Osteocyte (in vitro differentiated cells): ENCODE results near the gene BLTP3B. TPM values are rescaled to one million over a fixed set of nuclear protein-coding genes. Genes with fewer than 3 reads are reported as not detected.

ENCODE experiments used
- DNase-seq: peaks from one replicate; pipeline ENCODE4 v3.0.0; 2021; ENCODE audit warnings: mixed read lengths; ENCODE audit not compliant: unreplicated experiment; ENCODE audit errors: extremely low spot score
- H3K27ac Mint-ChIP-seq: one replicate; pipeline ENCODE4 v1.8.0; 2021; ENCODE audit warnings: mild to moderate bottlenecking, mixed read lengths; ENCODE audit not compliant: unreplicated experiment
- H3K27me3 Mint-ChIP-seq: one replicate; pipeline ENCODE4 v1.8.0; 2021; ENCODE audit warnings: mixed read lengths; ENCODE audit not compliant: unreplicated experiment
- H3K36me3 Mint-ChIP-seq: one replicate; pipeline ENCODE4 v1.8.0; 2021; ENCODE audit warnings: mixed read lengths; ENCODE audit not compliant: unreplicated experiment
- H3K4me1 Mint-ChIP-seq: one replicate; pipeline ENCODE4 v1.8.0; 2021; ENCODE audit warnings: mixed read lengths; ENCODE audit not compliant: unreplicated experiment
- H3K4me3 Mint-ChIP-seq: one replicate; pipeline ENCODE4 v1.8.0; 2021; ENCODE audit warnings: mild to moderate bottlenecking, moderate library complexity, mixed read lengths; ENCODE audit not compliant: unreplicated experiment
- H3K9me3 Mint-ChIP-seq: one replicate; pipeline ENCODE4 v1.8.0; 2021; ENCODE audit warnings: mixed read lengths; ENCODE audit not compliant: unreplicated experiment
- total RNA-seq: library from RNA; stranded (reverse); gene quantifications from 2 replicates; pipeline ENCODE4 v1.2.1, GENCODE V29; 2021
- TF ChIP-seq, protein P1 (sequence below): fragments of 200-600 bp; sonication (generic); IDR thresholded peaks from 2 replicates; pipeline ENCODE4 v1.5.0; 2021; ENCODE audit warnings: antibody characterized with exemption, mild to moderate bottlenecking, moderate library complexity

Gene BLTP3B
- total RNA-seq, 1 donor from 2014 or later, result 16.2 TPM

DNA sequence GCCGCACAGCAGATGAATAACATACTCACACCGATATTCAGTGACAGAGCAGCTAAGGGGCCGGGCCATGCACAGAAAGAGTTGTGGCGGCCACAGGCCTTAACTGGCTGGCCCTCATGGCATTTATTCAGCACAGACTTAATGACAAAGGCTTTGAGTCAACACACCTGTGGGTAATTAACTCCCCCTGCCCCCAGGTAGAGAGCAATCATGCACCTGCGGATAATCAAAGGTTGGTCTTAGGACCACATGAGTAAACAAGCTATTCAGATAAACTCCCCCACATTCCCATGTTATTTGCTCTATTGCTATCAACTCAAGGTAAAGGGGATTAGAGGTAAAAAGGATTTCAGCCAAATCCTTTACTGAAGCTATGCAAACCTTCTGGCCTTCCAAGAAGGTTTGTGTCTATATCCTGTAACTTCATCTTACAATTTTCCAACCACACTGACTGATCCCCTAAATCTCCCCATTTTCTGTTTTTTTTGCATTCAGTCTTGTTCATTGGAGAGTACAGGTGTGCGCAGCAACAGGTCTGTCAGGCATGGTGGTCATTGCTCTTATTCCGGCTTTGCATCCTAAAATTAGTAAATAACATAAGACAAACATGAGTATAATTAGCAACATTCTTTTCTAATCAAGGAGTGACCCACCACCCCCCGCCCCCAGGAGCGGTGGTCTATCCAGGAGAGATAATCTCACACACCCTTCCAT, 16.9 kb upstream of the BLTP3B start:
- TF ChIP-seq, protein P1, sequence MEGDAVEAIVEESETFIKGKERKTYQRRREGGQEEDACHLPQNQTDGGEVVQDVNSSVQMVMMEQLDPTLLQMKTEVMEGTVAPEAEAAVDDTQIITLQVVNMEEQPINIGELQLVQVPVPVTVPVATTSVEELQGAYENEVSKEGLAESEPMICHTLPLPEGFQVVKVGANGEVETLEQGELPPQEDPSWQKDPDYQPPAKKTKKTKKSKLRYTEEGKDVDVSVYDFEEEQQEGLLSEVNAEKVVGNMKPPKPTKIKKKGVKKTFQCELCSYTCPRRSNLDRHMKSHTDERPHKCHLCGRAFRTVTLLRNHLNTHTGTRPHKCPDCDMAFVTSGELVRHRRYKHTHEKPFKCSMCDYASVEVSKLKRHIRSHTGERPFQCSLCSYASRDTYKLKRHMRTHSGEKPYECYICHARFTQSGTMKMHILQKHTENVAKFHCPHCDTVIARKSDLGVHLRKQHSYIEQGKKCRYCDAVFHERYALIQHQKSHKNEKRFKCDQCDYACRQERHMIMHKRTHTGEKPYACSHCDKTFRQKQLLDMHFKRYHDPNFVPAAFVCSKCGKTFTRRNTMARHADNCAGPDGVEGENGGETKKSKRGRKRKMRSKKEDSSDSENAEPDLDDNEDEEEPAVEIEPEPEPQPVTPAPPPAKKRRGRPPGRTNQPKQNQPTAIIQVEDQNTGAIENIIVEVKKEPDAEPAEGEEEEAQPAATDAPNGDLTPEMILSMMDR, result no peak
- Mint-ChIP-seq H3K9me3 (no peaks in the 10 kb centered on the region), H3K27me3 (peaks cover 18% of the 10 kb centered on the region), H3K4me1 (peaks cover 19% of the 10 kb centered on the region), H3K27ac (no peak overlapping the region), H3K4me3 (no peak overlapping the region), H3K36me3 (no peaks in the 10 kb centered on the region)
- DNase-seq, result no peak

DNA sequence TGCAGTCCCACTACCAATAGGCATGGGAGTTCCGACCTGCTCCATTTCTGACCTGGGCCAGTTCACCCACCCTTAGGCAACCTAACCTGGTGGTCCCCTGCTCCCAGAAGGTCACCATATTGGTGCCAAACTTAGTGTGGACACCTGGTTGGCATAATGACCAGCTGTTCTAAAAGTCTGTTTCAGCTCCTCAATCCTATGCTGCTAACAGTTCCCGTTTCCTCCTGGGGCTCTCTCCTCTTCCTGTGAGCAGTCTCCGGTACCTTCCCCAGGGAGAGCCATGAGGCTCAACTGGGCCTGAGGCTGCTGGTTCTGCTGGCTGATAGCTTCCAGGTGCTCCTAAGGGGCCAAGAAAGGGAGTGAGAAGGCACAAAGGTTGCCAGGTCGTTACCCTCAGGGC, 15.9 kb upstream of the BLTP3B start:
- Mint-ChIP-seq H3K4me3 (no peak overlapping the region), H3K4me1 (peaks cover 10% of the 10 kb centered on the region), H3K36me3 (no peaks in the 10 kb centered on the region), H3K9me3 (no peaks in the 10 kb centered on the region), H3K27ac (no peak overlapping the region), H3K27me3 (peaks cover 18% of the 10 kb centered on the region)
- DNase-seq, result no peak
- TF ChIP-seq, protein P1, result no peak

DNA sequence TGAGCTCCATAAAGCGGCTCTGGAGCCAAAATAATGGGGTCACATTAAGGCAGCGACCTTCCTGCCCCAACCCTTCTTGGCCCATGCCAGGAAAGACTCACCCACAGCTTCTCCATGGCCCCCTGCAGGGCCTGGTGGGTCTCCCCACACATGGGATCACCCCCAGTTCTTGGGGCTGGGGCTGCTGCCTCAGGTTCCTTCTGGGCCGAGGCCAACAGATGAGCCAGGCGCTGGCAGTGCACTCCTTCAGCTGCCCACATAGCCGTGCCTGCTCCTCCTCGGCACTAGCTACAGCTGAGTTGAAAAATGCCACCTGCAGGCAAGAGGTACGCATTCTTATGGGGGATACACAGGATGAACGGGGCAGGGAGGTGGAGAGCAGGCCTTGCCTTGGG, 14.8 kb upstream of the BLTP3B start:
- Mint-ChIP-seq H3K4me3 (no peak overlapping the region), H3K4me1 (peaks cover 5% of the 10 kb centered on the region), H3K27me3 (peaks cover 15% of the 10 kb centered on the region), H3K27ac (no peak overlapping the region), H3K9me3 (no peaks in the 10 kb centered on the region), H3K36me3 (no peaks in the 10 kb centered on the region)
- TF ChIP-seq, protein P1, result no peak
- DNase-seq, result no peak

DNA sequence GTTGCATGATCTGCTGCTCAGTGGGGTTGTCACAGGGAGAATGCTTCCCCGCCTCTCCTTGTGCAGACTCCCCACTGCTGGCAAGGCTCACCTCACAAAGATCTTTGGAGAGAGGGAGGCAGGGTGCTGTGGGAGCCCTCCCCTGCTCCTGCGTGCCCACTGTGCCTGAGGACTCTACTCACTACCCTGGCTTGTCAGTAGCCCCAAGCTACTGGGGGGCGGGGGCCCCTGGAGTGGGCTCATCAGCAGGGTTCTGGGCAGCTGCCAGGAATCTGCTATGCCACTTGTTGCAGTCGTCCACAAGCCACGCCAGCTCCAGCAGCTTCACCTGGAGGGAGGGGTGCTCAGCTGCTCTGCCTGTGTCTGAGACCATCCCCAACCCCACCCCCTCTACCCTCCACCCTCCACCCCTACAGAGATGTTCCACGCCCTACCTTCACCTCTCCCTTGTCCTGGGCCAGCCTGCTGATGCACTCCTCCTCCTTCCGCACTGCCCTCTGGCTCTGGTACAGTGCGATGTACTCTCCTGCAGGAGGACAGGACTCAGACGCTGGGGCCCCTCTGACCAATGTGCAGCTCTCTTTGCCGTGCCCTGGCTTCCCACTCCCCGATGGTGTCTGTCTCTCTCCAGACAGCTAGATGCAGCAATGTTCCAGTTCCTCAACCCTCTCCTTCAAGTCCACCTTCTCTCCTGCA, 14.2 kb upstream of the BLTP3B start:
- DNase-seq, result no peak
- H3K4me1 Mint-ChIP-seq, result peaks cover 5% of the 10 kb centered on the region
- no peak overlapping the region for H3K4me3 Mint-ChIP-seq
- no peaks in the 10 kb centered on the region for H3K36me3 Mint-ChIP-seq
- peaks cover 15% of the 10 kb centered on the region for H3K27me3 Mint-ChIP-seq
- H3K9me3 Mint-ChIP-seq, result no peaks in the 10 kb centered on the region
- TF ChIP-seq, protein P1, result no peak
- H3K27ac Mint-ChIP-seq, result no peak overlapping the region

DNA sequence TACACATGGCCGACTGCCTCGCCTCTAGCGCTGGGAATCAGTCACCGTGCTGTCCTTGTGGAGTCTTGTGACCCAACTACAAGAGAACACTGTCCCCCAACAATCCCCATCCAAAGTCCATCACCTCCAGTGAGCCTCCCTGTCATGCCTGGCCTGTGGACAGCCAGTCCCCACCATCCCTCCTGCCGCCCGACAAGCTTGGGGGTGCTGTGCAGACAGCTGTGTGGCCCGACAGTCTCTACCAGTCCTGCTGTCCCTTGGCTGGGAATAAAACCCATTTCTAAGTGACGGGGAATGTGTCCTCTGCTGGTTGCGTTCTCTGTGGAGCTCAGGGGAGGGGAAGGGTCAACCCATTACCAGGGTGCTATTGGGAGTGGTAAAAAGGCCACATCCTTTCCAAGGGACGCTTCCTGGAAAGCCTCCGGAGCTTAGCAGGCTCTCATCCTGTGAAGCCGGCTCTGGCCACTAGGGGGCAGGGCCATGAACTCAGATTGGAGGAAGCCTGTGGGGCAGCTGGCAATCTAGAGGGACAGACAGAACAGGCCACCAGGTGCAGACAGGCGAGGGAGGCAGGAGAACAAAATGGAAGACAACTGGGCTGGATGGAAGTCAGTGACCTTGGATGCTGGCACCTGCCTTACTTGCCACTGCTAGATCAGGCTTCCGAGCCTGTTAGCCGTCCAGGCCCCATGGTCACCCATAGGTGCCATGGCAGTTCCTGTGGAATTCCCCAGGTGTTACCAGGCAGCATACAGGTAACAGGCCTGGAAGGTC, 12.0 kb upstream of the BLTP3B start:
- no peak overlapping the region for H3K4me3 Mint-ChIP-seq
- H3K9me3 Mint-ChIP-seq, result no peaks in the 10 kb centered on the region
- no peak overlapping the region for H3K27ac Mint-ChIP-seq
- peaks cover 5% of the 10 kb centered on the region for H3K4me1 Mint-ChIP-seq
- H3K27me3 Mint-ChIP-seq, result peaks cover 2% of the 10 kb centered on the region
- DNase-seq, result no peak
- TF ChIP-seq, protein P1, result peak; percentile 77
- H3K36me3 Mint-ChIP-seq, result no peaks in the 10 kb centered on the region
